Loucy (cell line): Measurements from ENCODE around the gene MACROD1.

ENCODE experiments used
- H2AFZ ChIP-seq: fragments of 200-600 bp; sonication (generic); 2 replicates; pipeline ENCODE4 v1.6.0; 2016; ENCODE audit warnings: antibody characterized with exemption, mild to moderate bottlenecking, low read length, moderate library complexity
- H3F3A ChIP-seq: fragments of 200-600 bp; 2 replicates; pipeline ENCODE4 v1.6.0; 2016; ENCODE audit warnings: antibody characterized with exemption, low read depth, mild to moderate bottlenecking
- H3K27me3 ChIP-seq: fragments of 200-600 bp; sonication (generic); 2 replicates; pipeline ENCODE4 v1.6.1; 2014; ENCODE audit warnings: low read length, mild to moderate bottlenecking; ENCODE audit not compliant: insufficient read depth, poor library complexity, severe bottlenecking
- H3K36me3 ChIP-seq: fragments of 200-600 bp; sonication (generic); 2 replicates; pipeline ENCODE4 v1.6.1; 2016; ENCODE audit warnings: low read length; ENCODE audit not compliant: insufficient read depth
- H3K4me1 ChIP-seq: fragments of 200-600 bp; sonication (generic); 2 replicates; pipeline ENCODE4 v1.5.1; 2014; ENCODE audit warnings: low read length, mild to moderate bottlenecking; ENCODE audit not compliant: insufficient read depth, poor library complexity, severe bottlenecking
- H3K4me2 ChIP-seq: fragments of 200-600 bp; sonication (generic); 2 replicates; pipeline ENCODE4 v1.6.0; 2014; ENCODE audit warnings: antibody characterized with exemption, low read length, low read depth, mild to moderate bottlenecking; ENCODE audit not compliant: poor library complexity, severe bottlenecking
- H3K4me3 ChIP-seq: fragments of 200-600 bp; sonication (generic); 2 replicates; pipeline ENCODE4 v1.5.1; 2014; ENCODE audit warnings: low read length, mild to moderate bottlenecking, mixed read lengths; ENCODE audit not compliant: poor library complexity, severe bottlenecking
- H3K79me2 ChIP-seq: fragments of 200-600 bp; sonication (generic); 2 replicates; pipeline ENCODE4 v1.6.1; 2014; ENCODE audit warnings: low read length; ENCODE audit not compliant: insufficient read depth
- H3K9ac ChIP-seq: fragments of 200-600 bp; sonication (generic); 2 replicates; pipeline ENCODE4 v1.6.0; 2014; ENCODE audit warnings: mild to moderate bottlenecking, low read depth, low read length, moderate library complexity; ENCODE audit not compliant: poor library complexity, severe bottlenecking
- H3K9me2 ChIP-seq: fragments of 200-600 bp; sonication (generic); replicated peaks from 2 replicates; pipeline ENCODE4 v1.6.1; 2016; ENCODE audit warnings: low read depth, low read length, mixed read lengths
- H3K9me3 ChIP-seq: fragments of 200-600 bp; sonication (generic); 2 replicates; pipeline ENCODE4 v1.6.1; 2014; ENCODE audit warnings: mild to moderate bottlenecking, antibody characterized with exemption, low read length, low read depth; ENCODE audit not compliant: insufficient read depth
- H4K20me1 ChIP-seq: fragments of 200-600 bp; sonication (generic); 2 replicates; pipeline ENCODE4 v1.6.0; 2014; ENCODE audit warnings: antibody characterized with exemption, low read length, mild to moderate bottlenecking; ENCODE audit not compliant: insufficient read depth, poor library complexity, severe bottlenecking
- CTCF ChIP-seq: fragments of 200-600 bp; sonication (generic); conservative IDR thresholded peaks from 2 replicates; pipeline ENCODE4 v1.5.1; 2014; ENCODE audit warnings: mild to moderate bottlenecking, antibody characterized with exemption, low read length
- EZH2phosphoT487 ChIP-seq: fragments of 200-600 bp; IDR thresholded peaks from 2 replicates; pipeline ENCODE4 v1.6.1; 2018; ENCODE audit warnings: antibody characterized with exemption, mild to moderate bottlenecking, moderate library complexity, borderline replicate concordance

Gene MACROD1

GRCh38 chr11:64064374-64065140, 101.4 kb downstream of the MACROD1 start:
- no peak overlapping the region for H3K9ac ChIP-seq
- no peak overlapping the region for H3K4me3 ChIP-seq
- H3K4me1 ChIP-seq = no peaks in the 10 kb centered on the region
- H3K79me2 ChIP-seq = no peaks in the 10 kb centered on the region
- no peaks in the 10 kb centered on the region for H3K36me3 ChIP-seq
- H3K4me2 ChIP-seq = no peak overlapping the region
- H4K20me1 ChIP-seq = no peaks in the 10 kb centered on the region
- no peaks in the 10 kb centered on the region for H3K27me3 ChIP-seq
- H3K9me3 ChIP-seq = no peaks in the 10 kb centered on the region
- no peaks in the 10 kb centered on the region for H3K9me2 ChIP-seq
- H2AFZ ChIP-seq = no peak overlapping the region
- H3F3A ChIP-seq = no peaks in the 10 kb centered on the region
- no peak for TF ChIP-seq CTCF
- no peak for TF ChIP-seq EZH2phosphoT487

GRCh38 chr11:64063777-64064176, 102.1 kb downstream of the MACROD1 start:
- Histone ChIP-seq H3K9me3 (no peaks in the 10 kb centered on the region), H3K4me1 (no peaks in the 10 kb centered on the region), H3K79me2 (no peaks in the 10 kb centered on the region), H4K20me1 (no peaks in the 10 kb centered on the region), H3K9ac (no peak overlapping the region), H3F3A (no peaks in the 10 kb centered on the region), H3K9me2 (no peaks in the 10 kb centered on the region), H3K27me3 (no peaks in the 10 kb centered on the region), H3K4me3 (no peak overlapping the region), H2AFZ (no peak overlapping the region), H3K4me2 (no peak overlapping the region), H3K36me3 (no peaks in the 10 kb centered on the region)
- TF ChIP-seq EZH2phosphoT487 (no peak), CTCF (no peak)

GRCh38 chr11:64062185-64063039, 103.5 kb downstream of the MACROD1 start:
- no peak overlapping the region for H3K9ac ChIP-seq
- no peaks in the 10 kb centered on the region for H3K79me2 ChIP-seq
- no peaks in the 10 kb centered on the region for H3K36me3 ChIP-seq
- H3K27me3 ChIP-seq = no peaks in the 10 kb centered on the region
- H3F3A ChIP-seq = no peaks in the 10 kb centered on the region
- no peaks in the 10 kb centered on the region for H3K9me3 ChIP-seq
- no peak overlapping the region for H3K4me3 ChIP-seq
- H3K4me2 ChIP-seq = no peak overlapping the region
- H3K9me2 ChIP-seq = no peaks in the 10 kb centered on the region
- H4K20me1 ChIP-seq = no peaks in the 10 kb centered on the region
- H2AFZ ChIP-seq = no peak overlapping the region
- H3K4me1 ChIP-seq = no peaks in the 10 kb centered on the region
- no peak for TF ChIP-seq CTCF
- no peak for TF ChIP-seq EZH2phosphoT487
